WI38 (cell line): ENCODE measurements around the gene CCDC91.

Experiments
- H3K4me3 ChIP-seq: 2 replicates; pipeline ENCODE4 v1.5.1; 2011; ENCODE audit warnings: low read depth, mild to moderate bottlenecking, control low read depth, low read length
- TF ChIP-seq, protein P1 (sequence below): IDR thresholded peaks from 2 replicates; pipeline ENCODE4 v1.5.1; 2012; ENCODE audit warnings: low read depth, mild to moderate bottlenecking, control low read depth, low read length

CCDC91 gene

DNA sequence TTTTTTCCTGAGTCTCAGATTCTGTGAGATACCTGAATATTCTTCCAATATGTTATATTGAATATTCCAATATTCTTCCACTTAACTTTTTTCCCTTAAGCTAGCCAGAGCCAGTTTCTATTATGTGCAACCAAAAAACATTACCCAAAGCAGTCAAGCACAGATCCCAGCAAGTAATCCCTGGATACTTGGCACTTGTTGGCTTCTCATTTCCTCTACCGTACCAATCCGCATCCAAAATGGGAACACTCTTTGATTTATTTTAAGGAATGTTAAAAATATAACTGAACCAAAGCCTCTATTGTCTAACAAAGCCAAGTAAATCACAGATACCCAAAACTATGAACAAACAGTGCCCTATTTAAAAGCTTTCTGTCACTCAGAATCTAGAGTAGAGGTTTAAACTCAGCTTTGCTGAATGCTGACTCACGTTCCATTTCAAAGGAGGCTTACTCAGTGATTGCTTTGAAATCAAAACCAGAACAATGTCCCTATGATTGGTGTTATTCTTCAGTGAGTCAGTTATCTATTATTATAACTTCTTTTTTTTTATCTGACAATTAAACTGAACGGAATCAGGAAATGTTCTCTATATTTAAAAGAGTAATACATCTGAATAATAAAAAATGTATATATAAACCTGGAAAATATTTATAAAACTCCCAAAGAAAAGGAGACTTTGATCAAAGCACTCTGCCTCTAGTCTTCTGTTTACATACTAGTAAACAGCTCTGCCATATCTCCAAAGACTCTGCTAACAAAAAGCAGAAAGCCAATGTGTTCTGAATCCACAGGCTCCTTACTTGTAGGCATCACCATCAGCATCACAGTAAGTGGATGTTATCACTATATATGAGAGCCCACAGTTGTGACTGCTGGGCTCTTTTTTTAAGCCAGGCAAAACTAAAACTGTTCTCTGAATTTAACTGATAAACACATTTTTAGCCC, 360.8 kb downstream of the CCDC91 start:
- H3K4me3 ChIP-seq: no peak overlapping the region
- TF ChIP-seq, protein P1, sequence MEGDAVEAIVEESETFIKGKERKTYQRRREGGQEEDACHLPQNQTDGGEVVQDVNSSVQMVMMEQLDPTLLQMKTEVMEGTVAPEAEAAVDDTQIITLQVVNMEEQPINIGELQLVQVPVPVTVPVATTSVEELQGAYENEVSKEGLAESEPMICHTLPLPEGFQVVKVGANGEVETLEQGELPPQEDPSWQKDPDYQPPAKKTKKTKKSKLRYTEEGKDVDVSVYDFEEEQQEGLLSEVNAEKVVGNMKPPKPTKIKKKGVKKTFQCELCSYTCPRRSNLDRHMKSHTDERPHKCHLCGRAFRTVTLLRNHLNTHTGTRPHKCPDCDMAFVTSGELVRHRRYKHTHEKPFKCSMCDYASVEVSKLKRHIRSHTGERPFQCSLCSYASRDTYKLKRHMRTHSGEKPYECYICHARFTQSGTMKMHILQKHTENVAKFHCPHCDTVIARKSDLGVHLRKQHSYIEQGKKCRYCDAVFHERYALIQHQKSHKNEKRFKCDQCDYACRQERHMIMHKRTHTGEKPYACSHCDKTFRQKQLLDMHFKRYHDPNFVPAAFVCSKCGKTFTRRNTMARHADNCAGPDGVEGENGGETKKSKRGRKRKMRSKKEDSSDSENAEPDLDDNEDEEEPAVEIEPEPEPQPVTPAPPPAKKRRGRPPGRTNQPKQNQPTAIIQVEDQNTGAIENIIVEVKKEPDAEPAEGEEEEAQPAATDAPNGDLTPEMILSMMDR: no peak

DNA sequence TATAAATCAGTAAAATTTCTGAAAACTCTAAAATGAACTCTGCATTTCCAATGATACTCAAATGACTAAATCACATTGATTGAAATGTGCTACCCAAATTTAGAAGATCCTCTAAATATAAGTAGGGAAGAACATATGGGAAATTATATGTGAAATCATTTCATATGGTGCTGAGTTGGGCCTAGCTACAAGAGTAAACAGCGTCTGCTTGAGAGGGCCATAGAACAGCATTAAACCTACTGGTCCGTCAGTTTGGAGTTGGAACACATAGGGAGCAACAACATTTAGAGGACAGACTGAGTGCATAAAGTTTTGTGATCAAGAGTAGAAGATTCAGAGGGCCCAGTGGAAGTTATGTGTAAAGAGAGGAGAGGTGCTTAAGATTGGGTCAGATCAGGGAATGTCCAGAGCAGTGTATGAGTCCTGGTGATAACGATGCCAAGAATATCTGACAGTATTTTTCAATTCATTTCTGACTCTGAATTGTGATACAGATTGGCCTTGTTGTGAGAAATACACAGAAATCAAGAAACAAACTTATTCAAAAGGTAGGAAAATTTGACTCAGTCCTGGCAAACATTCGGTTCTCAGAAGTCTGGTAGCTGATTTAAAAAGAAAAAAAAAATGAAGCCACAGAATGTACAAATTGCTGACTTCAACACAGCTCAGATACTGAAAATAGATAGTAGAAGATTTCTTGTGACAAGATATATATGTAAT, 362.2 kb downstream of the CCDC91 start:
- no peak overlapping the region for H3K4me3 ChIP-seq
- TF ChIP-seq, protein P1: no peak

DNA sequence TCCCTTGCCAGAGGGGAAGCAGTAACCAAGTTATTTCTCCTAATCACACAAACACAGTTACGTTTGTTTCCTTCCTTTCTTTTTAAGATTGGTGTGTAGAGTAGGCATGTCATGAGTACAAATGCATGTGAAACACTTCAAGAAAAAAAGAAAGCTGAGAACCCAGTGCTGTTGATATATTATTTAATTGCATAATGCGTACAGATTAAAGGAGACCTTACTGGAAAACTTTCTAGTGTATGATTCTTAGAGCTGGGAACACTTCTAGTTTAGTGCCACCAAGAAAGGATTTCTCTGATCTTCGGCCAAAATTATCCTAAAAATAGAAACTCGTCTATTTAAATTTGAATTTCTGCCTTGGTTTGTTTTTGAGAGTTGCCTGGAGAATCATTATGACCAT, 365.5 kb downstream of the CCDC91 start:
- no peak overlapping the region for H3K4me3 ChIP-seq
- TF ChIP-seq, protein P1: no peak

DNA sequence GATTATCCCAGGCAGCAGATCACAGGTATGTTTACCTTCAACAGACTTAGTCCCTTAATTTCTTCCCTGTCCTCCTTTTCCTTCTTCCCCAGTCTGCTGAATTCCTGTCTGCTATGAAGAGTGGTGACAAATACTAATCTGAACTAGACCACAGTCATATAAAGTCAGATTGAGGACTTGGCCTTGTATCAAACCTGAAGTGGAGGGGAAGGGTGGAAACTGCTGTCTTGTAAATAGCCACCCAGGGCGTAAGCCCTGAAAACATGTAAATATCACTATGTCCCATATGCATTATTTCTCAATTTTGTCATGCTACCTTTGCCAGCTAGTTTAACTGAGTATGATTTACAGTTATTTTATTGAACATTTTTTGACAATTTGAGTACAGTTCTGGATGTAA, 368.0 kb downstream of the CCDC91 start:
- no peak overlapping the region for H3K4me3 ChIP-seq
- TF ChIP-seq, protein P1: no peak

DNA sequence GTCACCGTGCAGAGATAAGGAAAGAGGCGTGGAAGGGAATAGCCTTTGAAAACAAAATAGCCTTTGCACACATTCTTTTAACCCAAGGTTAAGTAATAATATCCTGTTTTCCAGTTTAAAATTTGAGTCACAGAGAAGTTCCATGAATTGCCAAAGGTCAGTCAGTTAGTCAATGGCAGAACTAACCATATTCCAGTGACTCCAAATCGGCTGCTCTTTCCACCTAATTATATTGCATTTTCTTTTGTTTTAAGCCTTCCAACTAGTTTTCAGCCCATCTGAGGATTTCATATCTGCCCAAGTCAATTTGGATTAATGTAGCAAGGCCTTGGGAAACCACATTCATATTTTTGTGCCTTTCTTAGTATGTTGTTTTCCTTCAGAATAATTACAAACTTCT, 373.0 kb downstream of the CCDC91 start:
- TF ChIP-seq, protein P1: no peak
- no peak overlapping the region for H3K4me3 ChIP-seq

DNA sequence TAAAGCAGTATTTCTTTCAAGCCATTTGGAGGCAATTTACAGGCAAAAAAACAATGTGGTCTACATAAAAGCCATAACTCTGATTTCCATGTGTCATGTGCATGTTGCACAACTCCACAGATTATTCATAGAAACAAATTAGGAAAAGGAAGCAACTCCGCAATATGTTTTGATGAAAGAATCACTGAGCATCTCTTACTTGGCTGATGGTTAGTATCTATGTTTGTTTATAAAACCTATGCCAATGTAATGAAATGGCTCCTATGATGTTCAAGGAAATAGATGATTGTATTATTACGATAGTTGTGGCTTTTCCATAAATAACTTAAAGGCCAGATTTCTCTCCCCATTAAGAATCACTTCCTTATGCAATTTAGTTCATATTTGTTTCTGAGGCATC, 373.7 kb downstream of the CCDC91 start:
- TF ChIP-seq, protein P1: no peak
- no peak overlapping the region for H3K4me3 ChIP-seq

DNA sequence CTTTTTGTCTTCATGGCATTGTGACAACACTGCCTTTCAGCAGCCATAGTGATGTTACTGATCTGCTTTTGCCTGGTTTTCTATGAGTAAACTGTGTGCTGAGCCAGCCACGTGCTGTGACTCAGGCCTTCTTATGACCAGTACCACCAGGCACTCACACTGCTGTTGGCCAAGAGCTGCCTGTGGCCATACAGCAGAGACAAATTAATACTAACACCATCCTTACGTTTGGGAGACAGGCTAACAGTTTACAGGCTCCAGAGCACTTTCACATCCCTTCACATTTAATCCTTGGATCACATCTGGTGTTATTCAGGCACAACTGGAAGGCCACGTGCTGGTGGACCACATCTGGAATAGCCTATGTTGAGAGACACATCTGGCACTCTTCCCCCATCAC, 377.9 kb downstream of the CCDC91 start:
- TF ChIP-seq, protein P1: no peak
- no peak overlapping the region for H3K4me3 ChIP-seq
